HL-60 (cell line): ENCODE data around the gene POTEB3.
"Not testable (repeated sequence)": the region's sequence is repeated elsewhere in the genome, so short reads cannot be mapped to it uniquely, and the experiment has no call there.

Experiments used
- REST ChIP-seq: IDR thresholded peaks from 2 replicates; pipeline ENCODE4 v1.6.1; 2012; ENCODE audit warnings: low read depth; ENCODE audit not compliant: insufficient replicate concordance
- TF ChIP-seq, protein P1 (sequence below): IDR thresholded peaks from one replicate; pipeline ENCODE4 v1.5.1; 2011; ENCODE audit warnings: low read length, control low read depth, inconsistent platforms; ENCODE audit not compliant: insufficient read depth

DNA sequence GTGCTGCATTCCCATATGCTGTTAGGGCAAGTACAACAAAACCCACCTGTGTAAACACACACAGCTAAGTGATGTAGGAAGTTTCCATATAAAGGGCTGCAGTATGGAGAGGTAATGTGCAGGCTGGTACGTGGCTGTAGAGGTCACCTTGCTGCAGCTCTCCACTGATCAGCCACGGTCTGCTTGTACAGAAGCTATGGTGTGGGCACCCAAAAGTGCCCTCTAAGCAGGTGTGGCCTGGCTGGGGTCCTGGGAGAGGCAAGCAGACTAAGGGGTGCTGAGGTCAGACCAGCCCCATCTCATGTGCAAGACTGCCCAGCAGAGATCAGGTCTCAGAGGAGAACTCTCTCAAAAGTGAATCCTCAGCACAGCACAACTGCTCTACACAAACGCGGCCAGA is 32.9 kb downstream of the POTEB3 start:
- TF ChIP-seq, protein P1, sequence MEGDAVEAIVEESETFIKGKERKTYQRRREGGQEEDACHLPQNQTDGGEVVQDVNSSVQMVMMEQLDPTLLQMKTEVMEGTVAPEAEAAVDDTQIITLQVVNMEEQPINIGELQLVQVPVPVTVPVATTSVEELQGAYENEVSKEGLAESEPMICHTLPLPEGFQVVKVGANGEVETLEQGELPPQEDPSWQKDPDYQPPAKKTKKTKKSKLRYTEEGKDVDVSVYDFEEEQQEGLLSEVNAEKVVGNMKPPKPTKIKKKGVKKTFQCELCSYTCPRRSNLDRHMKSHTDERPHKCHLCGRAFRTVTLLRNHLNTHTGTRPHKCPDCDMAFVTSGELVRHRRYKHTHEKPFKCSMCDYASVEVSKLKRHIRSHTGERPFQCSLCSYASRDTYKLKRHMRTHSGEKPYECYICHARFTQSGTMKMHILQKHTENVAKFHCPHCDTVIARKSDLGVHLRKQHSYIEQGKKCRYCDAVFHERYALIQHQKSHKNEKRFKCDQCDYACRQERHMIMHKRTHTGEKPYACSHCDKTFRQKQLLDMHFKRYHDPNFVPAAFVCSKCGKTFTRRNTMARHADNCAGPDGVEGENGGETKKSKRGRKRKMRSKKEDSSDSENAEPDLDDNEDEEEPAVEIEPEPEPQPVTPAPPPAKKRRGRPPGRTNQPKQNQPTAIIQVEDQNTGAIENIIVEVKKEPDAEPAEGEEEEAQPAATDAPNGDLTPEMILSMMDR, result not testable (repeated sequence)
- TF ChIP-seq REST, result not testable (repeated sequence)
